HG02678 (cell line): ENCODE measurements around the gene GK2.

ENCODE experiments used
- ATAC-seq: cut with Tn5 transposase; IDR thresholded peaks from one replicate; pipeline ENCODE4 v1.9.1; 2021; ENCODE audit warnings: mild to moderate bottlenecking, moderate library complexity; ENCODE audit not compliant: unreplicated experiment

GK2 gene

DNA sequence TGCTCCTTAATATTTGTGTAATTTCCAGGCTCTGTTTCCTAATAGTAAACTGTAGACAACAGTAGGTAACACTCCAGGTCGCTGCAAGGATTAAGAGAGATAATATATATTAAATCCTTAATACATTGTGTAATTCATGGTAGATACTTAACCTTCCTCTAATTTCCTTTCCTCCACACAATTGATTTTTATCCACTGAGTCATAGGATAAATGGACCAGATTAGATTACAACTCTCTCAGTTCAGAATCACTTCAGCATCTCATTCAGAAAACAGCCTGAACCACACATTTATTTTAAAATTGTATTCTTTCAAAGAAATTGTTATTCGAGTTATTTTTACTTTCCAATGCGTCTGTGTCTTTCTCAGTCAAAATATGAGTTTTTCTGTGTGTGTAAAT is 17.1 kb downstream of the GK2 start:
- no peak for ATAC-seq

DNA sequence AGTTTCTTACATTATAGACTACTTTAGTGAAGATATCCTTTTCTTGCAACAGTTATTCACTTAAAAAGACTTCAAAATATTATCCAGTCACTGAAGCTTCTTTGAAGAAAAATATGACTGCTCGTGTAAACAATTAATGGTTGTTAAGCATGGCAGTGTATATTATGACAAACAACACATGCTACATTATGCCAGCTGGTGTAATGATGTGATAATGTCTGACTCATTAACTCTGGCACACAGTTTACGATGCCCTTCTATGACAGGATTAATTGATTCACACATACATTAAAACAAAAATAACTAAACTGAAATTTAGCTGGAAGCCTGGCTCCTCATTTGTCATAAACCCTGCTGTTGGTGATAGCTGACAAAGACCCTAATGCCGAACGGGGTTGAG is 22.4 kb downstream of the GK2 start:
- no peak for ATAC-seq

DNA sequence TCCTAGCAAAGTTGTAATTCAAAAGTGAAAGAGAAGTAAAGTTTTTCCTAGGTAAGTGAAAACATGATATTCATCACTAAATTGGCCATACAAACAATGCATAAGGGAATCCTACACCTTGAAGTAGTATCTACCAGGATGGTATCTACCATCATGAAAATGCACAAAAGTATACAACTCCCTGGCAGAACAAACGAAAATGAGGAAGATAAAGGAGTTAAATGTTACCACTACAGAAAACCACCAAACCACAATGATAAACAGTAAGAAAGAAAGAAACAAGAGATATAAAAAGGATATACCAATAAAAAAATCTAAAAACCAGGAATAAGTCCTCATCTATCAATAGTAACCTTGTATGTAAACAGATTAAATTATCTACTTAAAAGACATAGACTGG is 26.9 kb downstream of the GK2 start:
- no peak for ATAC-seq

DNA sequence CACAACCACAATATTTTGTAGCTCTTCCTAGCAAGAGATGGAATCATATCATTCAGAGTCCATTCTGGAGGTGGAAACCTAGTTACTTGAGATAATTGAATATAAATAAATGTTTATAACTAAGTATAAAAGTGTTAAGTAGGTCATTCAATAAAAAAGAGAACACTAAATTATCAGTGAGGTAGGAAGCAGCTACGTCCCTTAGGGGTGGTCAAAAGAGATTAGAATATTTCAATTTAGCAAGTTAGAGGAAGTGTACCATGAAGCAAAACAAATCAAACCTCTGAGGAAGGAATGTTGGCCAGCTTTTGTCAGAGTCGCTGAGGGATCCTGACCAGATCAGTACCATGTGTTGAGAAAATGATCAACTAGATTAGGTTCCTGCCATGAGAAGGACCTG is 38.0 kb downstream of the GK2 start:
- ATAC-seq = no peak

DNA sequence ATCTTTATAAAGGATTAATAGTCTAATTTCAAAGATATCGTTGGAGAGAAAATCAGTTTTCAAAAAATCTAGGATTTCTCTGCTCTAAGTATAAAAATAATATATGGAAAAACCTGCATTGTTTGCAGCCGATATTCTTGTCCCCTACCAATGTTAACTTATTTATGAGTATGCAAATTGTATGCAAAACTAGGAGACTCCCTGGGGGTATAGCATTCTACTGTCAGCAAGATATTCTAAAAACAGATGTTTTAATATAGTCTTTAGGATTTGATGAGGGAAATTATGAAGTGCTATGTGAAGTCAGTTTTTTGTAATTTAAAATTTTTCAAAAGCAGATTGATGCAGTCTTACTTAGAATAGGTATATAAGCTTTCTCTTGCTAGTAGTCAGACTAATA is 40.9 kb downstream of the GK2 start:
- no peak for ATAC-seq

DNA sequence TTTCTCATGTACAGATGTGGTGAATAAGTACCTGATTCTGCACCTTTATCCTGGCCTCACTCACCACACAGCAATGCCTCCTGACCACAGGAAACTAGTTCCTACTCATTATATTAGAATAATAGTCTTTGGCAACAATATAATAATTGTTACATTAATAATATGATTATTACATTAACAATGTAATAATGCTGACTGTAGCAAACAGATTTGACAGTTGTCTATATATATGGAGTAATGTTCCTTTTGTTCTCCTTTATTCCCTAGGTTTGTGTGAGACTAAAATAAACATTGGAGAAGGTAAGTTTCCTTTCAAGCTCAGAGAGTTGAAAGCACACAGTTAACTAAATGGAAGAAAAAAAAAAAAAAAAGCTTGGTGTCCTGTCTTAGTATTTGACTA is 41.6 kb downstream of the GK2 start:
- ATAC-seq = no peak

DNA sequence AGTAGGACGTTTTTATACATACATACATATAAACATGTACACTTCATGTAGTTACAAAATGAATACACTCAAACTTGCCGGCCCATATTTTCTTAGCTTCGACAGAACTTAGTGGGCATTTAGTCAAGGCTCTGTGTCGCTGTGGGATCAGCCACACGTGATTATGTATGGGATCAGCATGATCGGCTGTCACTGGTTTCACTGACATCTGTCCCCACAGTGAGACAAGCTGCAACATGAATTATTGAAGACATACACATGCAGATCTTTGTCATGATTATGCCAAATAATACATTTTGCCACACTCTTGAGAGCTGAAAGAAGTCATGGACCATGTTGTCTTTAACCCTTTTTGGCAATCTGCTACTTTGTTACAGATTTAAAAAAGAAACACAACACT is 44.0 kb downstream of the GK2 start:
- no peak for ATAC-seq

DNA sequence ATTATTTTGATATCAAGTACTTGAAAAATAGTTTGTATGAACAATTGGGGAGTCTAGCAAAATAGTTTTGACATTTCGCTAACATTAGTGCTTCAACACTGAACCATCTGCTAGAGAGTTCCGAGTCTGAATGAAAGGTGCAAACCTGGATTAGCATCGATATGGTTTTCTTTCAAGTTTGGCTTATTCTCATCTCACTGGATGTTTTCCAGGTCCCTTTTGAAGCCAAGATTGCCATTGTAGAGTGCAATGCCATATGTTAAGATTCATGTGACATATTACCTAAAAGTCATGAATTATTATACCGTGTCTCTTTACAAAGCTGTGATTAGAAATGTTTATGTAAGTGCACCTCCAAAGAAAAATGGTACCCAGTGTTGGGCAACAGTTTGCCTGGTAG is 45.4 kb downstream of the GK2 start:
- no peak for ATAC-seq

DNA sequence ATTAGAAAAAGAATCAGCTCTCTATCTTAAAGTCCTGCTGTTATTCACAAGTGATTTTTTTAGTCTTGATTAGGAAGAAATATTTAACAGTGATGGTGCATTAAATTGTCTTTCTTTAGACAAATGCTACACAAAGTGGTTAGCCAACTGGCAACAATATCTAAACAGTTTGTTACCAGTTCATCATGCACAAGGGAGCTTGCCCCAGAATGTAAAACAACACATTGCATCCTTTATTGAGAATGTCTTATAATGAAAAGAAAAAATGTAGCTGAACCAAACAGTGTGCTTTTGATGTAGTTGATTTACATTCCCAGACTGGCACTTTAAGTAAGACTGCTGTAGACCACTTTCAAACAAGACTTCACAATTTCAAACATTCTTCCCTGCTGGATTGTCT is 48.0 kb downstream of the GK2 start:
- ATAC-seq = no peak

DNA sequence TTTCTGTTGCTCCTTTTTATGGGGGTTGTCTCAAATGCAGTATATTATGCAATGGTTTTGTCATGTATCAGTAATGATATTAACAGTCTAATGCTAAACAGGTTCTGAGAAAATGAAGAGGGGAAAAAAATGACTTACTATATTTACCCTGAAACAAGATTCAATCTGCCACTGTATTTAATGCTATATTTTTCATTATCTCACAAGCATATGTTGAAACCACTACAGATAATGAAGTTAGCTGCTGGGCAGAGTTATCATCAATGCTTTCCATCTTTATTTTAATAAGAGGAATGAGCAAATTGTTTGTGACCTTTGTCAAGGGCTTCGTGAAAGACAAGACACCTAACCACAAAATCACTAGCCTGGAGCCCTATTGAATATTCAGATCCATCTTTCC is 49.6 kb downstream of the GK2 start:
- no peak for ATAC-seq

DNA sequence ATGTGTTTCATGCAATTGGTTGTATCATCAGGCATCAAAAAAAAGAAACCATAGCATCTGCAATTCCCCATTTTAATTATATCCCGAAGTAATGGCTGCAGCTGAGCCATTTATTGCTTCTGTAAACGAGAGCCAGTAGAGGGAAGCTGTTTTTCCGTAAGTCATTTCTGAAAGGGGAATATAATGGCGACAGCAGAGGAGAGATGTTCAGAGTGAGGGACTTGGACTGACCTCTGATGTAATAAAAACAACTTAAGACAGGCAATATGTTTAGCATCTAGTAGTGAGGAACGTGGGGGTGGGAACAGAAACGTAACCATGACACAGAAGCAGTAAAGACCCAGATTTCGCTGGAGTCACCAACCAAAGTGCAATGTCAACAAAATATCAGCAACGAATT is 50.7 kb downstream of the GK2 start:
- ATAC-seq = no peak
